ENCODE data around the gene HDAC8. TPM values are rescaled to one million over a fixed set of nuclear protein-coding genes. Genes with fewer than 3 reads are reported as not detected.
"Not testable (repeated sequence)": the region's sequence is repeated elsewhere in the genome, so short reads cannot be mapped to it uniquely, and the experiment has no call there.

Gene HDAC8
- polyA plus RNA-seq, 3 donors = 12.2 to 27.8 (median 14.9) TPM

- H3K27ac ChIP-seq (ENCODE audit: low read depth, low read length) = no peak overlapping the region
These were observed 26.7 kb downstream of the HDAC8 start for GRCh38 chrX:72545990-72546389.

- no peak overlapping the region for H3K27ac ChIP-seq (ENCODE audit: low read depth, low read length)
- 3 to 23% (median 14%) methylated on average over 5 of the region's 5 CpGs for WGBS, 3 donors
These were observed 32.3 kb downstream of the HDAC8 start for GRCh38 chrX:72540318-72540717.

DNA sequence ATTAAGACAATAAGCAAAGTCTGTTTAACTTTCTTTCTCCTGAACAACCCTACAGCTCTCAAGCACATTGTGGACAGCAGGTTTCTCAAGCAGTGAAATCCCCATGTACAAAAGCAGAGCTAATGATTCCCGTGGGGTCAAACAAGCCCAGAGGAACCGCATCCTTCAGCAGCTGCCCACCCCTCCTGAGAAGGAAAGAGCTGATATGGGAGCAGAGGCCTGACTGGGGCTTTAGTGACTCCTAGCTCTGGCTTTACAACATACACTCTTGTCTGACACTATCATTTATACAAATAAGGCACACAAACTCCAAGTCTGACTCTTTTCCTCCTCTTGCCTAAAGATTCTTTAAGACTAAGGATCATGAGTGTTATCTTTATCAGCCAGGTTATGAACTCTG is 32.8 kb downstream of the HDAC8 start:
- WGBS, 3 donors = 79 to 84% (median 83%) methylated on average over 2 of the region's 2 CpGs
- no peak overlapping the region for H3K27ac ChIP-seq (ENCODE audit: low read depth, low read length)

DNA sequence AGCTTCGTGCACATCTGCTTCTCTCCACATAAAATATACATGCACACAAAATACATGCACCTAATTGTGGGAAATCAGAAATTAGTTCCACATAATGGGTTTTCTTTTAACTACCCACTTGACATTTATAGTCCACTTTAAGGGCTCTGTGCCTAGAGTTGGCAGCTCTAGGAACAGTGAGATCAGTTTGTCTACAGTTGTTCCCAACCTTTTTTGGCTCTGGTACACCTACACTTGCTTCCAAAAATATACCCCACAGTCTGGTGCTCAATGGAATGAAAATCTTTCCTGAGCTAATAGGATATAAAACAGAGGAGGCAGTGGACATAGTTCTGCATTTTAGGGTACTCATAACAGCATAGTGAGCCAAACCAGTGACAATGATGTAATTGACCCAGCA is 36.1 kb downstream of the HDAC8 start:
- WGBS, 3 donors = 75 to 100% (median 95%) methylated on average over 1 of the region's 1 CpG
- H3K27ac ChIP-seq (ENCODE audit: low read depth, low read length) = no peak overlapping the region

DNA sequence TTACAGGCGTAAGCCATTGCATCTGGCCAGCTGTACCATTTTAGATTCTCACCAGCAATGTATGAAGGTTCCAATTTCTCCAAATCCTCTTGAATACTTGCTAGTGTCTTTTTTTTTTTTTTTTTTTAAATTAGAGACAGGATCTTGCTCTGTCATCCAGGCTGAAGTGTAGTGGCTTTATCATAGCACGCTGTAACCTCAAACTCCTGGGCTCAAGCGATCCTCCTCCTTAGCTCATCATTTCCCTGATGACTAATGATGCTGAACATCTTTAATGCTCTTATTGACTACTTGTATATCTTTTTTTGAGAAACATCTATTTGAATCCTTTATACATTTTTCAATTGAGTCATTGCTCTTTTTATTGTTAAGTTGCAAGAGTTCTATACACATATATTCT is 40.3 kb downstream of the HDAC8 start:
- WGBS, 3 donors = 83 to 100% (median 94%) methylated on average over 3 of the region's 3 CpGs
- no peak overlapping the region for H3K27ac ChIP-seq (ENCODE audit: low read depth, low read length)

DNA sequence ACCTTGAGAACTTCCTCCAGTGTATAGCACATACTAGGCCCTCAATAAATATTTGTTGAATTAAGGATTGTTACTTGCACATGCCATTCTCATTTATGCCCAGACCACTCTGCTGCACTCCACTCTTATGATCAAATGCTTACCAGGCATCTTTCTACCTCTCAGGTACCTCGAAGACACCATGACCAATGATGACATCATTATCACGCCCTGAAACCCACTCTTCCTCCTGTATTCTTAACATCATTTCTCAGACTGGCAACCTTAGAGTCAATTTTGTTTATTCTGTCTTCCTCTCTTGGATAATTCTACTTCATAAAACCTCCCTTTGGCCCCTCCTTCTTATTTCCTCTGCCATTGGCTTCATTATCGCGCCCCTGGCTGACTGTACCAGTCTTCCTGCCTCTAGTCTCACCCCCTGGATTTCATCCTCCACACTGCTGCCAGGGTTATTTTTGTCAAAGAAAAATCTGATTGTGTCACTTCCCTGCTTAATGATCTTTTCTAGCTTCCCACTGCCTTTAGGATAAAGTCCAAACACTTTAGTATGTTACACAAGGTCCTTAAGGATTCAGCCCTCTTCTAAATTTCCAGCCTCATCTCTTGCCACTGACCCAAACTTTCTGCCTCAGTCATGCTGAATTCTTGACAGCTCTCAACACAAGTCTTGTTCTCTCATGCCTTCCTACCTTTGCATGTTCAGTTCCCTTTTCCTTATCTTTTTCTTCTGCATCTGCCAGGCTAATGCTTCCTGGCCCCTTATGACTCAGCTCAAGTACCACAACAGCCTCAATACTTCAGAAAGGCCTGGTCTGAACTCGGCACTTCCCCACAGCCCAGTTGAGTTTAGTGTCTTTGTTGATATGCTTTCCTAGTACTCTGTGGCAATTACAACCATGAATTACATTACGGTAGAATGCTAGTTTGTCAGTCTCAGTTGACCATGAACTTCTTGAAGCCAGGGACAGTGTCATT is 45.8 kb downstream of the HDAC8 start:
- WGBS, 3 donors = 41 to 83% (median 59%) methylated on average over 6 of the region's 6 CpGs

DNA sequence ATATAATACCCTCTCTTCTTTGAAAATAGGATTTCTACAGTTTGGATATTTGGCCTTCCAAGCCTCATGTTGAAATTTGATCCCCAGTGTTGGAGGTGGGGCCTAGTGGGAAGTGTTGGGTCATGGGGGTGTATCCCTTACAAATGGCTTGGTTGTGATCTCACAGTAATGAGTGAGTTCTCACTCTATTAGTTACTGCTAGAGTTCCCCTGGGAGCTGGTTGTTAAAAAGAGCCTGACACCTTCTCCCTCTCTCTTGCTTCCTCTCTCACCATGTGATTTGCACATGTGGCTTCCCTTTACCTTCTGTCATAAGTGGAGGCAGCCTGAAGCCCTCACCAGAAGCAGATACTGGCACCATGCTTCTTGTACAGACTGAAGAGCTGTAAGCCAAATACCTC is 73.9 kb downstream of the HDAC8 start:
- no peak overlapping the region for H3K27ac ChIP-seq (ENCODE audit: low read depth, low read length)

More for the DNA sequence above, 45.8 kb downstream of the HDAC8 start:
- H3K27ac ChIP-seq (ENCODE audit: low read depth, low read length) = no peak overlapping the region

GRCh38 chrX:72495046-72495445 is 77.6 kb downstream of the HDAC8 start:
- WGBS, 3 donors = 54 to 80% (median 67%) methylated on average over 6 of the region's 6 CpGs
- no peak overlapping the region for H3K27ac ChIP-seq (ENCODE audit: low read depth, low read length)

GRCh38 chrX:72492499-72492898 is 80.1 kb downstream of the HDAC8 start:
- no peak overlapping the region for H3K27ac ChIP-seq (ENCODE audit: low read depth, low read length)
- WGBS, 3 donors = 50 to 95% (median 90%) methylated on average over 1 of the region's 1 CpG

GRCh38 chrX:72490221-72490620 is 82.4 kb downstream of the HDAC8 start:
- 83 to 95% (median 90%) methylated on average over 3 to 6 of the region's 6 CpGs for WGBS, 3 donors
- not testable (repeated sequence) for H3K27ac ChIP-seq (ENCODE audit: low read depth, low read length)

- WGBS, 3 donors = 62 to 94% (median 91%) methylated on average over 1 of the region's 1 CpG
- no peak overlapping the region for H3K27ac ChIP-seq (ENCODE audit: low read depth, low read length)
These were observed 85.0 kb downstream of the HDAC8 start for GRCh38 chrX:72487661-72488060.

GRCh38 chrX:72479324-72480274 is 93.0 kb downstream of the HDAC8 start:
- H3K27ac ChIP-seq (ENCODE audit: low read depth, low read length) = no peak overlapping the region
- WGBS, 3 donors = 79 to 88% (median 82%) methylated on average over 5 of the region's 5 CpGs

DNA sequence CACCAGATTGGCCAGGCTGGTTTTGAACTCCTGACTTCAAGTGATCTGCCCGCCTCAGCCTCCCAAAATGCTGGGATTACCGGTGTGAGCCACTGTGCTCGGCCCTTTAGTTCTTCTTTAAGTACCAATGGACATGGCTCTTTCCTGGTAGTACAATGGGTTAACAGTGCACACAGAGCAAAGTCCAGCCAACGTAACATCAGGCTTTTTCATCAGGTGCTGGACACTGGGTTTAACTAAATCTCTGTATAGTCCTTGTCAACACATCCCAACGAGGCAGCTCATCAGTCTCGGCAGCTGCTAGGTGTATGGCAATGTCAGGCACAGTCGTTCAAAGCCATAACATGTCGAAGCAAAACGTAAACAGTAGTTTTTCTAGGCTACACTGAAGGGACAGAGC is 93.8 kb downstream of the HDAC8 start:
- 62 to 80% (median 75%) methylated on average over 9 of the region's 9 CpGs for WGBS, 3 donors
- no peak overlapping the region for H3K27ac ChIP-seq (ENCODE audit: low read depth, low read length)

DNA sequence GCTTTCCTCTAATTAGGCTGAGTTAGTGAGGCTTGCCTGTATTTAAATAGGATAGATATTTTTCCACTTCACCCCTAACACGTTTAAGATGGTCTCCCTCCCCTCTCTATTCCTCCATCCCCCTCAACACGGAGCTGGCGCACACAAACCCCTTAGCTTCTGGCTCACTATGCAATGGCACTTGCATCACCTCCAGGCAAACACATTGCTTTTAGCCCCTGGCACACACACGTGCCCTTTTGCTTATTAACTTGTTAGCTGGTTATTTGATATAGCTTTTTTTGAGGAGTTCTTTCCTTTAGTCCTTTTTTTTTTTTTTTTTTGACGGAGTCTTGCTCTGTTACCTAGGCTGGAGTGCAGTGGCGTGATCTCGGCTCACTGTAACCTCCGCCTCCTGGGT is 94.3 kb downstream of the HDAC8 start:
- 56 to 80% (median 79%) methylated on average over 8 of the region's 8 CpGs for WGBS, 3 donors
- H3K27ac ChIP-seq (ENCODE audit: low read depth, low read length) = no peak overlapping the region

GRCh38 chrX:72477781-72478181 is 94.9 kb downstream of the HDAC8 start:
- 64 to 74% (median 67%) methylated on average over 4 of the region's 4 CpGs for WGBS, 3 donors
- H3K27ac ChIP-seq (ENCODE audit: low read depth, low read length) = no peak overlapping the region

DNA sequence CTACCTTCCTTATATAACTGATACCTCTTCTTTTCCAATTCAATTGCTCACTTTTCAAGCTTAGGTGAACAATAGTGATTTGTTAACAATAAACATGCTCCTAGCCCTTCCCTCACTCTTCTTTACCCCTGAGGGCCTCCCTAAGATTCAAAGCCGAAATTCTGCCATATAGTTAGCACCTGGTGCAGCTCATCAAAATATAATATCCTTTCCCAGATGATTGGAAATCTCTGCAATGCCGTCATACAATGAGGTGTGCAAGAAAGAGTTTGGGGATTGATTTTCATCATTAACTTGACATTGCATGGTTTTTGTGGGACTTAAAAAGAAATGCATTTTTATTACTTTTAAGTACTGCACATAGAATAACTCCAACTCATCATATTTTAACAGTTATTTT is 95.3 kb downstream of the HDAC8 start:
- WGBS, 3 donors = 73 to 89% (median 76%) methylated on average over 2 of the region's 2 CpGs
- H3K27ac ChIP-seq (ENCODE audit: low read depth, low read length) = no peak overlapping the region

GRCh38 chrX:72475952-72476668 is 96.5 kb downstream of the HDAC8 start:
- 69 to 88% (median 87%) methylated on average over 6 of the region's 6 CpGs for WGBS, 3 donors
- no peak overlapping the region for H3K27ac ChIP-seq (ENCODE audit: low read depth, low read length)

GRCh38 chrX:72475338-72475737 is 97.3 kb downstream of the HDAC8 start:
- H3K27ac ChIP-seq (ENCODE audit: low read depth, low read length) = no peak overlapping the region
- 77 to 91% (median 89%) methylated on average over 1 of the region's 1 CpG for WGBS, 3 donors
